Stomach (tissue), 9 donors: ENCODE data around the gene CDK7. TPM values are rescaled to one million over a fixed set of nuclear protein-coding genes. Genes with fewer than 3 reads are reported as not detected.

Experiments
- DNase-seq, 2 donors: peaks; one replicate each; pipeline versions ENCODE4 v3.0.0 to v3.0.0-alpha.2; 2013 to 2019
- H3K27ac ChIP-seq, 5 donors: fragments of 200-600 bp in 4 of 5; sonication (generic) in 4 of 5; one replicate each; pipeline ENCODE4 v1.5.1; 2013 to 2019; ENCODE audit warnings: mild to moderate bottlenecking in 1 of 5, moderate library complexity in 1 of 5
- H3K27me3 ChIP-seq, 3 donors: fragments of 200-600 bp; sonication (generic); one replicate each; pipeline ENCODE4 v1.5.1; 2017 to 2019; ENCODE audit warnings: mixed run types in 1 of 3
- H3K36me3 ChIP-seq, 4 donors: fragments of 200-600 bp; sonication (generic); 1 replicate in 3 of 4; 2 replicates in 1 of 4; pipeline ENCODE4 v1.5.1; 2016 to 2019
- H3K4me1 ChIP-seq, 4 donors: fragments of 200-600 bp; sonication (generic); one replicate each; pipeline ENCODE4 v1.5.1; 2016 to 2019
- H3K4me3 ChIP-seq, 4 donors: fragments of 200-600 bp; sonication (generic) in 3 of 4; one replicate each; pipeline ENCODE4 v1.5.1; 2016 to 2019; ENCODE audit warnings: mild to moderate bottlenecking in 1 of 4
- H3K9me3 ChIP-seq, 4 donors: fragments of 200-600 bp; sonication (generic); one replicate each; pipeline ENCODE4 v1.5.1; 2016 to 2019
- CTCF ChIP-seq, 7 experiments: fragments of 450-650 bp in 4 of 7; fragments of 200-600 bp in 3 of 7; sonication (generic) in 3 of 7; IDR thresholded peaks; one replicate each; pipeline ENCODE4 v1.5.1; 2016 to 2019; ENCODE audit warnings: antibody characterized with exemption in 7 of 7, control low read depth in 2 of 7, mild to moderate bottlenecking in 1 of 7
- EP300 ChIP-seq: sonication (generic); formaldehyde crosslinking; IDR thresholded peaks from one replicate; pipeline ENCODE4 v1.6.1; 2017; ENCODE audit warnings: antibody characterized with exemption
- POLR2A ChIP-seq, 4 donors: fragments of 450-650 bp; IDR thresholded peaks; one replicate each; pipeline ENCODE4 v1.6.1; 2016; ENCODE audit warnings: antibody characterized with exemption in 4 of 4, control low read depth in 2 of 4, mild to moderate bottlenecking in 1 of 4, moderate library complexity in 1 of 4
- POLR2AphosphoS5 ChIP-seq, 3 donors: sonication (generic); formaldehyde crosslinking; IDR thresholded peaks; one replicate each; pipeline ENCODE4 v1.6.1; 2016; ENCODE audit warnings: antibody characterized with exemption in 3 of 3
- WGBS, 5 donors: extraction: QIAGEN DNeasy Blood & Tissue Kit in 3 of 5; methylation state at CpG; one replicate each; pipeline versions ENCODE4 v1.1.5 to v1.1.7; 2013 to 2018; 5-methylcytosine and 5-hydroxymethylcytosine counted together
- intact Hi-C: fragments of 100-400 bp; cut with DNase I; formaldehyde crosslinking; loops from one replicate; pipeline ENCODE4 v1.15.1; 2023; ENCODE audit warnings: low total_unique reads
- polyA plus RNA-seq, 3 donors: library from polyadenylated mRNA; stranded (reverse); fragments of 200-250 nt; gene quantifications; one replicate each; pipeline ENCODE4 v1.2.3, GENCODE V29; 2013
- total RNA-seq, 5 donors: library from RNA; depleted of rRNA; stranded (reverse); fragments of >200 nt; gene quantifications; one replicate each; pipeline versions ENCODE4 v1.1.0 to v1.2.3, GENCODE V29; 2014 to 2016
- donor health status: healthy with polysubstance abuse.
- donor health status: Bipolar disorder and iron deficiency.
- donor health status: healthy.

CDK7 gene
- total and polyA plus RNA-seq, 8 donors, result 5.8 to 51.4 (median 24.0) TPM; not detected in 2

DNA sequence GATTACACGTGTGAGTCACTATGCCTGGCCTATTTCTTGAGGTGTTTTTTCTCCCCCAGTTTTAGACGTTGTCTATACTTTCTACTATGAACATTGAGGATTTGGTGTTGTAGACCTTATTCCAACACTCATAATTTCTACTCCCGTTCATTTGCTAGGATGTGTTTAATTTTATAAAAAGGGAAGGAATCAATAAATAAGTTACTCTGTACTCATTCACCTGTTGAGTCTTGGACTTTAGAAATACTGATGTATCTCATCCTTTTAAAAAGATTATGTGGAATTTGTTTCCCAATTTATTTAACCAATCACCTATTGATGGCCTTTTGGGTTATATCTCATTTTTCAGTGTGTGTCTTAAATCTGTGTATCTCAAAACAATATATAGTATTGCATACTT is 3.2 kb downstream of the CDK7 start:
- peaks cover 4 to 37% (median 29%) of the 10 kb centered on the region in 4 donors for H3K36me3 ChIP-seq
- DNase-seq, result no peak
- intact Hi-C loops, result no loop called here

DNA sequence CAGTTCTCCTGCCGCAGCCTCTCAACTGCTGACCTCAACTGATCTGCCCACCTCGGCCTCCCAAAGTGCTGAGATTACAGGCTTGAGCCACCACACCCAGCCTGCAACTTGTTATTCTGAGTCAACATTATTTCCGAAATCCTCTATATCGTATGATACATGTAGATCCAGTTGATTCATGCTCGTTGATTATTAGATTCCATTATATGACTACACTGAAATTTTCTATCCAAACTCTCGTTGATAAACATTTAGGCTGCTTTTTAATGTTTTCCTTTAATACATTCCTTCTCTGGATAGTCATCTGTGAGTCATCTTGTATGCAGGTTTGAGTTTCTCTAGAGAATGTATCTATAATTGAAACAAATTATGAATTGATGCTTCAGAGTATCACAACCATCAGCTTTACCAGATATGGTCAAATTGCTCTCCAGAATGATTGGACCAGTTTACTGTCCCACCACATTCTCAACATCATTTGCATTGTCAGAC is 4.1 kb downstream of the CDK7 start:
- H3K4me1 ChIP-seq, result peaks cover 24 to 55% (median 34%) of the 10 kb centered on the region in 4 donors
- H3K36me3 ChIP-seq, result peaks cover 4 to 37% (median 29%) of the 10 kb centered on the region in 4 donors
- intact Hi-C loops, result no loop called here
- no peak overlapping the region for H3K4me3 ChIP-seq
- TF ChIP-seq CTCF (IDR thresholded peaks at IDR 0.05), result no peak
- no peak for TF ChIP-seq EP300
- TF ChIP-seq POLR2AphosphoS5 (IDR thresholded peaks at IDR 0.05), result no peak
- TF ChIP-seq POLR2A (IDR thresholded peaks at IDR 0.05), result no peak
- 61 to 75% (median 73%) methylated on average over 6 of the region's 6 CpGs for WGBS, 5 donors
- no peaks in the 10 kb centered on the region for H3K27me3 ChIP-seq
- H3K9me3 ChIP-seq, result no peaks in the 10 kb centered on the region
- no peak overlapping the region for H3K27ac ChIP-seq
- no peak for DNase-seq

More for the DNA sequence above, 3.2 kb downstream of the CDK7 start:
- Histone ChIP-seq H3K4me1 (peaks cover 24 to 57% (median 38%) of the 10 kb centered on the region in 4 donors), H3K4me3 (no peak overlapping the region), H3K27me3 (no peaks in the 10 kb centered on the region), H3K9me3 (no peaks in the 10 kb centered on the region), H3K27ac (no peak overlapping the region)
- TF ChIP-seq POLR2A (IDR thresholded peaks at IDR 0.05), result no peak
- no peak for TF ChIP-seq EP300
- TF ChIP-seq CTCF (IDR thresholded peaks at IDR 0.05), result no peak
- no peak for TF ChIP-seq POLR2AphosphoS5 (IDR thresholded peaks at IDR 0.05)
- 81 to 88% (median 84%) methylated on average over 3 of the region's 3 CpGs for WGBS, 5 donors

DNA sequence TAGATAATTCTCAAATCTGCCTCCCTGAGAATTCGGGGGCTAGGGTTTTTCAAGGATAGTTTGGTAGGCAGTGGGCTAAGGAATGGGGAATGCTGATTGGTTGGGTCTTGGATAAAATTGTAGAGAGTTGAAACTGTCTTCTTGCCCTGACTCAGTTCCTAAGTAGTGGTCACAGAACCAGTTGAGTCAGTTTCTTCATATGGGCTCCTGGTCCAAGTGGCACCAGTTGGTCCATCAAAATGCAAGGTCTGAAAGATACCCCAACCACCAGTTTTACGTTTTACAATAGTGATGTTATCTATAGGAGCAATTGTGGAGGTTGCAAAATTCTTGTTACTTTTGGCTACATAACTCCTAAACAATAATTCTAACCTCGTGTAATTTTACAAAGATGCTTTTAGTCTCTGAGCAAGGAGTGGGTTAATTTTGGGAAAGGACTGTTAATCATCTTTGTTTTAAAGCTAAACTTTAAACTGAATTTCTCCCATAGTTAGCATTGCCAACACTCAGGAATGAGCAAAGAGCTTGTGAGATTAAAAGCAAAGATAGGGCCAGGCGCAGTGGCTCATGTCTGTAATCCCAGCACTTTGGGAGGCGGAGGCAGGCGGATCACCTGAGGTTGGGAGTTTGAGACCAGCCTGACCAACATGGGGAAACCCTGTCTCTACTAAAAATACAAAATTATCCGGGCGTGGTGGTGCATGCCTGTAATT is 7.7 kb downstream of the CDK7 start:
- Histone ChIP-seq H3K27ac (no peak overlapping the region), H3K27me3 (no peaks in the 10 kb centered on the region), H3K4me1 (peaks cover 0 to 28% (median 10%) of the 10 kb centered on the region in 4 donors), H3K36me3 (peaks cover 4 to 32% (median 26%) of the 10 kb centered on the region in 4 donors), H3K4me3 (no peak overlapping the region), H3K9me3 (no peaks in the 10 kb centered on the region)
- DNase-seq, result no peak
- whole genome bisulfite sequencing, 5 donors, result 82 to 90% (median 86%) methylated on average over 8 of the region's 8 CpGs
- intact Hi-C loops, result no loop called here
- TF ChIP-seq POLR2A (IDR thresholded peaks at IDR 0.05) (no peak), CTCF (IDR thresholded peaks at IDR 0.05) (no peak), POLR2AphosphoS5 (IDR thresholded peaks at IDR 0.05) (no peak), EP300 (no peak)

DNA sequence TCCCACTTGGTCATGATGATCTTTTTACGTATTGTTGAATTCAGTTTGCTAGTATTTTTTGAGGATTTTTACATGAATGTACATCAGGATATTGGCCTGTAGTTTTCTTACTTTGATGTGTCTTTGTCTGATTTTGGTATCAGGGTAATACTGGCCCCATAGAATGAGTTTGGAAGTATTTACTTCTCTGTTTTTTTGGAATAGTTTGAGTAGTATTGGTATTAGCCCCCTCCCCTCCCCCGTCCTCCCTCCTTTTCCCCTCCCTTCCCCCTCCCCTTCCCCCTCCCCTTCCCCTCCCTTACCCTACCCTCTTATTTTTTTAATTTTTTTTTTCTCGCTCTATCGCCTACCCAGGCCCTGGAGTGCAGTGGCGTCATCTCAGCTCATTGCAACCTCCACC is 10.3 kb downstream of the CDK7 start:
- intact Hi-C loops, result no loop called here
- no peak for DNase-seq
- Histone ChIP-seq H3K36me3 (peaks cover 4 to 13% (median 10%) of the 10 kb centered on the region in 4 donors), H3K4me1 (peaks cover 0 to 11% (median 3%) of the 10 kb centered on the region in 4 donors), H3K27ac (no peak overlapping the region), H3K9me3 (peaks cover 0 to 7% (median 3%) of the 10 kb centered on the region in 4 donors), H3K4me3 (no peak overlapping the region), H3K27me3 (no peaks in the 10 kb centered on the region)
- TF ChIP-seq CTCF (IDR thresholded peaks at IDR 0.05) (no peak), POLR2A (IDR thresholded peaks at IDR 0.05) (no peak), POLR2AphosphoS5 (IDR thresholded peaks at IDR 0.05) (no peak), EP300 (no peak)
- WGBS, 5 donors, result 95 to 99% (median 98%) methylated on average over 4 to 5 of the region's 5 CpGs
